ENCODE measurements around the gene FOXB2.
"Not testable (repeated sequence)": the region's sequence is repeated elsewhere in the genome, so short reads cannot be mapped to it uniquely, and the experiment has no call there.

FOXB2 gene

DNA sequence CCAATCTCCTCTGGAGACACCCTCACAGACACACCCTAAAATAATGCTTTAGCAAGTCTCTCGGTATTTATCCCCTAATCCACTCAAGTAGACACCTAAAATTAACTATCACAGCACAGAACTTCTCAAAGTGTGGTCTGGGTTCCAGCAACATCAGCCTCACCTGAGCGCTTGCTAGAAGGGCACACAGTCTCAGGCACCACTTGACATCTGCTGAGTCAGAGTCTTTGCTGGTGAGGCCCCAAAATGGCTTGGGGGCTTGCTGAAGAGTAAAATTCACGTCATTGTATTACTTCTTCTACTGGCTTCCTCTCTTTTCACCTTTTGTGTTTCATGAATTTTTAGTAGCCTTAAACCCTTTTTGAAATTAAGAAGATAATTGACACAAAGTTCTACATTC, 9.0 kb downstream of the FOXB2 start:
- TF ChIP-seq, protein P1, sequence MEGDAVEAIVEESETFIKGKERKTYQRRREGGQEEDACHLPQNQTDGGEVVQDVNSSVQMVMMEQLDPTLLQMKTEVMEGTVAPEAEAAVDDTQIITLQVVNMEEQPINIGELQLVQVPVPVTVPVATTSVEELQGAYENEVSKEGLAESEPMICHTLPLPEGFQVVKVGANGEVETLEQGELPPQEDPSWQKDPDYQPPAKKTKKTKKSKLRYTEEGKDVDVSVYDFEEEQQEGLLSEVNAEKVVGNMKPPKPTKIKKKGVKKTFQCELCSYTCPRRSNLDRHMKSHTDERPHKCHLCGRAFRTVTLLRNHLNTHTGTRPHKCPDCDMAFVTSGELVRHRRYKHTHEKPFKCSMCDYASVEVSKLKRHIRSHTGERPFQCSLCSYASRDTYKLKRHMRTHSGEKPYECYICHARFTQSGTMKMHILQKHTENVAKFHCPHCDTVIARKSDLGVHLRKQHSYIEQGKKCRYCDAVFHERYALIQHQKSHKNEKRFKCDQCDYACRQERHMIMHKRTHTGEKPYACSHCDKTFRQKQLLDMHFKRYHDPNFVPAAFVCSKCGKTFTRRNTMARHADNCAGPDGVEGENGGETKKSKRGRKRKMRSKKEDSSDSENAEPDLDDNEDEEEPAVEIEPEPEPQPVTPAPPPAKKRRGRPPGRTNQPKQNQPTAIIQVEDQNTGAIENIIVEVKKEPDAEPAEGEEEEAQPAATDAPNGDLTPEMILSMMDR (IDR thresholded peaks at IDR 0.05; ENCODE audit: insufficient read depth, low read depth, low read length, missing control alignments) = no peak
- DNase-seq (ENCODE audit: low read depth) = no peak
- no peak overlapping the region for H3K4me3 ChIP-seq (ENCODE audit: low read depth, low read length)

DNA sequence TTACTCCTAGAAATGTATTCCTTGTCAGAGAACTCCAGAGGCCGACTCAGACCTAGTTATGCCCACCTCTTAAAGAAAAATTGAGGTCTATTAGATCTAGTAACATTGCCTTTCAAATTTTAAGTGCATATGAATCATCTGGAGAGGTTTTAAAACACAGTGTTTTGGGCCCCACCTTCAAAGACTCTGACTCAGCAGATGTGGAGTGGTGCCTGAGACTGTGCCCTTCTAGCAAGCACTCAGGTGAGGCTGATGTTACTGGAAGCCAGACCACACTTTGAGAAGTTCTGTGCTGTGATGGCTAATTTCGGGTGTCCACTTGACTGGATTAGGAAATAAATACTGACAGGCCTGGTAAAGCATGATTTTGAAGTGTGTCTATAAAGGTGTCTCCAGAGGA, 10.6 kb downstream of the FOXB2 start:
- TF ChIP-seq, protein P1 (IDR thresholded peaks at IDR 0.05; ENCODE audit: insufficient read depth, low read depth, low read length, missing control alignments) = no peak
- no peak for DNase-seq (ENCODE audit: low read depth)
- H3K4me3 ChIP-seq (ENCODE audit: low read depth, low read length) = no peak overlapping the region

DNA sequence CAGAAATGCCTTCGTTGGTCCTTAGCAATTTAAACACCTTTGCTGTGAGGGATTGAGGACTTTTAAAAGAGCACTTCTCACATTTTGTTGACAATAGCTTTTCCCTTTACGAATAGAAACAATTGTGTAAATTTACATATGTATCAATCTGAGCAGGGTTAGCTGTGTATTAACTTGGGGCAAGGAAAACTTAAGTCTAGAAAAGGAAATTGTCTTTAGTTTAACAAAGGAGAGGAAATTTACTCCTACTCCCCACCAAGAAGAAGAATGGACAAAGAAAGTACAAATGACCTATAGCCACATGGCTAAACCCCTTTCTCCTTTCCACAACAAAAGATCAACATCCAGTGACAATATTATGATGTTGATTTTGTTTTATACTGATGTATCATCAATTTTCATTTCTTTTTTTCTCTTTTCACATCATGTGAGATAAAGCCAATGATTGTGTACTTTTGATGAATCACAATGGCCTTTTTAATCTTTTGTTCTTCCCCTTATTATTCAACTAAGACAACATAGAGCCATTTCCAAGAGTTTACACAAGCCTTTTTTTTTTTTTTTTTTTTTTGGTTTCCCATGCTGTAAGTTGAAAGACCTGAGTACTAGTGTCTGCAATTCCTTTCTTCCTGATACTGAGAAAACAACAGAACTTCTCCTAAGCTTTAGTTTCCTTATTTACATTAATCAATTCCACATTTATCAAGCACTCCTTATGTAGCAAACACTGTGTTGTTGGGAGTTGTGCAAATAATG, 19.0 kb downstream of the FOXB2 start:
- DNase-seq (ENCODE audit: low read depth) = no peak
- no peak overlapping the region for H3K4me3 ChIP-seq (ENCODE audit: low read depth, low read length)
- TF ChIP-seq, protein P1 (IDR thresholded peaks at IDR 0.05; ENCODE audit: insufficient read depth, low read depth, low read length, missing control alignments) = no peak

DNA sequence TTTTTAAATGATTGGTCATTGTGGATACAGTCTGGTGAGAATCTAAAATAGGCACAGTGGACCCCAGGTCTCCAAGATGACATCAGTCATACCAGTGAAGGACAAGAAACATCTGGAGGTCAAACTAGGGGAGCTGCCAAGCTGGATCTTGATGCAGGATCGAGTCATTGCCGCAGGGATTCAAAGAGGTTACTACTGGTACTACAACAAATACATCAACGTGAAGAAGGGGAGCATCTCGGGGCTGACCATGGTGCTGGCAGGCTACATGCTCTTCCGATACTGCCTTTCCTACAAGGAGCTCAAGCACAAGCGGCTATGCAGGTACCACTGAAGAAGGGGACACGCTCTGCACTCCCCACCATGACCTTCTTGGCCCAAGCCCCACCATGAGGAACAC, 20.9 kb downstream of the FOXB2 start:
- no peak for DNase-seq (ENCODE audit: low read depth)
- H3K4me3 ChIP-seq (ENCODE audit: low read depth, low read length) = no peak overlapping the region
- TF ChIP-seq, protein P1 (IDR thresholded peaks at IDR 0.05; ENCODE audit: insufficient read depth, low read depth, low read length, missing control alignments) = no peak

DNA sequence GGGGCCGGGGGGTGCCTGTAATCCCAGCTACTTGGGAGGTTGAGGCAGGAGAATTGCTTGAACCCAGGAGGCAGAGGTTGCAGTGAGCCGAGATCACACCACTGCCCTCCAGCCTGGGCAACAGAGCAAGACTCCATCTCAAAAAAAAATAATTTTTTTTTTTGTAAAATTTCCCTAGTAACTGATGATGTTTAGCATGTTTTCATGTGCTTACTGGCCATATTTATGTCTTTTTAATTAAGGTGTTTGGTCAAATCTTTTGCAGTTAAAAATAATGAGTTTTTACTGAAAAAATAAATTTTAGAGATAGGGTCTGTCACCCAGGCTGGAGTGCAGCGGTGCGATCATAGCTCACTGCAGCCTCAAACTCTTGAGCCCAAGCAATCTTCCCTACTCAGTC, 24.3 kb downstream of the FOXB2 start:
- DNase-seq (ENCODE audit: low read depth); H3K4me3 ChIP-seq (ENCODE audit: low read depth, low read length): not testable (repeated sequence)

DNA sequence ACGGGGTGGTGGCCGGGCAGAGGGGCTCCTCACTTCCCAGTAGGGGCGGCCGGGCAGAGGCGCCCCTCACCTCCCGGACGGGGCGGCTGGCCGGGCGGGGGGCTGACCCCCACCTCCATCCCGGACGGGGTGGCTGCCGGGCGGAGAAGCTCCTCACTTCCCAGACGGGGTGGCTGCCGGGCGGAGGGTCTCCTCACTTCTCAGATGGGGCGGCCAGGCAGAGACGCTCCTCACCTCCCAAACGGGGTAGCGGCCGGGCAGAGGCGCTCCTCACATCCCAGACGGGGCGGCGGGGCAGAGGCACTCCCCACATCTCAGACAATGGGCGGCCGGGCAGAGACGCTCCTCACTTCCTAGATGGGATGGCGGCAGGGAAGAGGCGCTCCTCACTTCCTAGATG, 41.2 kb downstream of the FOXB2 start:
- H3K4me3 ChIP-seq (ENCODE audit: low read depth, low read length); DNase-seq (ENCODE audit: low read depth): not testable (repeated sequence)

DNA sequence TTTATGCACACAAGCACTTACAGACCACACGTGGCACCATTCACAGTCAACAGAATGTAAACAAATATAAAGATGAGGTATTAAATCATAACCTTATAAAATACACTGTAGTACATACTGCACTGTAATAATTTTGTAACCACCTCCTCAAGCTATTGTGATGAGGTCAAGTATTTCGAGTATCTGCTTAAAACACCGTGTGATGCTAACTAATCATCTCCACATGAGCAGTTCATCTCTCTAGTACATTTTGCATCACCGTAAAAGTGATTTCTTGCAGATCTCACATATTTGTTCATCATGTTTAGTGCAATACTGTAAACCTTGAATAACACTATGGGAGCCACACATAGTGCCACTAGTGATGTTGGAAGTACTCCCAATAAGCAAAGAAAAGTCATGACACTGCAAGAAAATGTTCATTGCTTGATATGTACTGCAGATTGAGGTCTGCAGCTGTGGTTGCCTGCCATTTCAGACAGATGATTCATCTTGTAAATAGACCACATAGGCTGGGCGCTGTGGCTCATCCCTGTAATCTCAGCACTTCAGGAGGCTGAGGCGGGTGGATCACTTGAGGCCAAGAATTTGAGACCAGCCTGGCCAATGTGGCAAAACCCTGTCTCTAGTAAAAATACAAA, 44.3 kb downstream of the FOXB2 start:
- DNase-seq (ENCODE audit: low read depth) = no peak
- TF ChIP-seq, protein P1 (IDR thresholded peaks at IDR 0.05; ENCODE audit: insufficient read depth, low read depth, low read length, missing control alignments) = no peak
- H3K4me3 ChIP-seq (ENCODE audit: low read depth, low read length) = no peak overlapping the region

DNA sequence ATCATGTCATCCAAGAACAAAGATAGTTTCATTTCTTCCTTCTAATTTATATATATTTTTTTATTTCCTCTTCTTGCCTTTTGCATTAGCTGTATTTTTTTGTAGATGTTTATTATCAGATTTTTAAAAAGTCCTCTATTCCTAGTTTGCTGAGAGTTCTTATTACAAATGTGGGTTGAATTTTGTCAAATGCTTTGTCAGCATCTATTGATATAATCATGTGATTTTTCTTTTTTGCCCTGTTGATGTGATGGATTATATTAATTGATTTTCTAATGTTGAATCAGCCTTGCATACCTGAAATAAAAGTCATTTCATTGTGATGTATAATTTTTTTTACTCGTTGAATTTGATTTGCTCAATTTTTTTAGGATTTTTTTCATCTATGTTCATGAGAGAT, 46.9 kb downstream of the FOXB2 start:
- no peak for DNase-seq (ENCODE audit: low read depth)
- TF ChIP-seq, protein P1 (IDR thresholded peaks at IDR 0.05; ENCODE audit: insufficient read depth, low read depth, low read length, missing control alignments) = no peak
- H3K4me3 ChIP-seq (ENCODE audit: low read depth, low read length) = no peak overlapping the region
